ENCODE measurements around the gene MTUS2. TPM values are rescaled to one million over a fixed set of nuclear protein-coding genes. Genes with fewer than 3 reads are reported as not detected.

The MTUS2 gene
- total RNA-seq, 1 donor from 2014 or later, result 6.8 TPM

DNA sequence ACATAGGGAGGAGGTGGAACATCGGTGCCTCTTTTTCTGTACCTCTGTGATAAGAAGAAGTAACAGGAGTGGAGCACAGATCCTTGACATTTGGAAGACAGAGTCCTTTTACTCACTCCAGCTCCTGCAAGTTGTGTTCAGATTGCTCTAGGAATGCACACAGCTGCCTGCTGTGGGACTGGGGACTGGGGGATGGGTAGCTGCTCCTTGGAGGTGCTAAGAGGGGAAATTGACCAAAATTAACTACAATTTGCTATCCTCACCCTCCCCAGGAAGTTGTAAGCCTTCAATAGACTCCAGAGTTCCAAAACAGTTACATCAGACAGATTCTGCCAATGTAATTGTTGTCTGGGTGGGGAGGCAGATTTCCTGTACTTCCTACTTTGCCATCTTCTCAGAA, 317.9 kb downstream of the MTUS2 start:
- Mint-ChIP-seq H3K27ac (ENCODE audit: unreplicated experiment) (no peak overlapping the region), H3K4me1 (ENCODE audit: low read depth, unreplicated experiment) (no peaks in the 10 kb centered on the region), H3K9me3 (ENCODE audit: unreplicated experiment) (peaks cover 6% of the 10 kb centered on the region), H3K27me3 (ENCODE audit: unreplicated experiment) (no peaks in the 10 kb centered on the region), H3K36me3 (ENCODE audit: unreplicated experiment) (no peaks in the 10 kb centered on the region), H3K4me3 (ENCODE audit: unreplicated experiment) (no peak overlapping the region)
- DNase-seq, result no peak
- TF ChIP-seq, protein P1, sequence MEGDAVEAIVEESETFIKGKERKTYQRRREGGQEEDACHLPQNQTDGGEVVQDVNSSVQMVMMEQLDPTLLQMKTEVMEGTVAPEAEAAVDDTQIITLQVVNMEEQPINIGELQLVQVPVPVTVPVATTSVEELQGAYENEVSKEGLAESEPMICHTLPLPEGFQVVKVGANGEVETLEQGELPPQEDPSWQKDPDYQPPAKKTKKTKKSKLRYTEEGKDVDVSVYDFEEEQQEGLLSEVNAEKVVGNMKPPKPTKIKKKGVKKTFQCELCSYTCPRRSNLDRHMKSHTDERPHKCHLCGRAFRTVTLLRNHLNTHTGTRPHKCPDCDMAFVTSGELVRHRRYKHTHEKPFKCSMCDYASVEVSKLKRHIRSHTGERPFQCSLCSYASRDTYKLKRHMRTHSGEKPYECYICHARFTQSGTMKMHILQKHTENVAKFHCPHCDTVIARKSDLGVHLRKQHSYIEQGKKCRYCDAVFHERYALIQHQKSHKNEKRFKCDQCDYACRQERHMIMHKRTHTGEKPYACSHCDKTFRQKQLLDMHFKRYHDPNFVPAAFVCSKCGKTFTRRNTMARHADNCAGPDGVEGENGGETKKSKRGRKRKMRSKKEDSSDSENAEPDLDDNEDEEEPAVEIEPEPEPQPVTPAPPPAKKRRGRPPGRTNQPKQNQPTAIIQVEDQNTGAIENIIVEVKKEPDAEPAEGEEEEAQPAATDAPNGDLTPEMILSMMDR (IDR thresholded peaks at IDR 0.05; ENCODE audit: partially characterized antibody, unreplicated experiment), result no peak

DNA sequence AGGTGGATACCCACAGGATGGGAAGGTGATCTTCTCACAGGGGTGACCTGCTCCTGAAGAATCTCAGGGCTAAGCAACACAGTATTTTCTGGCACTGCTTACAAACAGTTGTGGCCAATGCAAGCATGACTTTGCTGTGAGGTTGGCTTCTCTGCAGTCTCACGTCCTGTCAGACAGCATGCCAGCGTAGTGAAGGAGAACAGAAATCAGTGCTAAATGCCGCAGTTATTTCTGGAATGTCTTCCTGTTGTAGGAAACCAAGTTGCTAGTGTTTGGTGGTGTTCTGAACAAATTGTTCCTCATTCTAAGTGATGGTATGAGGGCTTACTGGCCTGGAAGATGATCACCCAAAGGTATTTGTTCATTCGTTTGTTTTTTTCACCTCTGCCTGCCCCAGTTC, 320.1 kb downstream of the MTUS2 start:
- no peak for DNase-seq
- Mint-ChIP-seq H3K4me3 (ENCODE audit: unreplicated experiment) (no peak overlapping the region), H3K36me3 (ENCODE audit: unreplicated experiment) (no peaks in the 10 kb centered on the region), H3K27me3 (ENCODE audit: unreplicated experiment) (no peaks in the 10 kb centered on the region), H3K27ac (ENCODE audit: unreplicated experiment) (no peak overlapping the region), H3K9me3 (ENCODE audit: unreplicated experiment) (peaks cover 6% of the 10 kb centered on the region), H3K4me1 (ENCODE audit: low read depth, unreplicated experiment) (no peaks in the 10 kb centered on the region)
- TF ChIP-seq, protein P1 (IDR thresholded peaks at IDR 0.05; ENCODE audit: partially characterized antibody, unreplicated experiment), result no peak

DNA sequence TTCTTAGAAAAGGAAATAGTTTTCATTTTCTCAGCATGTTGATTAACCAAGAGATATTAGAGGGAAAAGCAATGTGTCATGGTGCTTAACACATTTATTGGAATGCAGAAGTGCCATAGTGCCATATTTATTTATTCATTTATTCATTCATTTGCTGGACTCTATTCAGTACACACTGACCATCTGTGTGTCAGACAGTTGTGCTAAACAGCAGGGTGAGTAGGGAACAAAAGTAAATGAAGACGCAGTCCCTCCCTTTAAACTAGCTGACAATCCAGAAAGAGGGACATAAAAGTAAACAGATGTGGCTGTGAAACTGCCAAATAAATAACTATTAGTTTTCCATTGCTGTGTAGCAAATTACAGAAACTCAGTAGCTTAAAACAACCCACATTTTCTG, 323.7 kb downstream of the MTUS2 start:
- Mint-ChIP-seq H3K36me3 (ENCODE audit: unreplicated experiment) (no peaks in the 10 kb centered on the region), H3K4me1 (ENCODE audit: low read depth, unreplicated experiment) (no peaks in the 10 kb centered on the region), H3K9me3 (ENCODE audit: unreplicated experiment) (no peaks in the 10 kb centered on the region), H3K27me3 (ENCODE audit: unreplicated experiment) (no peaks in the 10 kb centered on the region), H3K4me3 (ENCODE audit: unreplicated experiment) (no peak overlapping the region), H3K27ac (ENCODE audit: unreplicated experiment) (no peak overlapping the region)
- TF ChIP-seq, protein P1 (IDR thresholded peaks at IDR 0.05; ENCODE audit: partially characterized antibody, unreplicated experiment), result no peak
- DNase-seq, result no peak

DNA sequence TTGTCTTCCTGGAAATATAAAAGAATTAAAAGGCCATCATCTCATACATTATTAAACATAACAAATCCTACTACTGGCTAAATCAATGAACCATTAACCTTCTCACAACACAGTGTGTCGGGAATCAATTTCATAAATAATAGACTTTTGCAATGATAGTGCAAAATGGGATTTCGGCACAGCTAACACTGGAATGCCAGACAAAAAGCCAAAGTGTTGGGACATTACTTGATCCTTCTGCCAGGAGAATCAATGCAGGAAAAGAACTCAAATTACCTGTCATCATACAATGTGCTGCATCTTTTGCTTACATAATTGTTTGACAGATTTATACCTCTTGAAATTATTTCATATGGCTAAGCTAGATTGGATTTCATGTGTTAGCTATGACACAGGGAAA, 334.3 kb downstream of the MTUS2 start:
- H3K9me3 Mint-ChIP-seq (ENCODE audit: unreplicated experiment), result no peaks in the 10 kb centered on the region
- no peaks in the 10 kb centered on the region for H3K4me1 Mint-ChIP-seq (ENCODE audit: low read depth, unreplicated experiment)
- H3K27ac Mint-ChIP-seq (ENCODE audit: unreplicated experiment), result no peak overlapping the region
- no peak for DNase-seq
- peaks cover 7% of the 10 kb centered on the region for H3K36me3 Mint-ChIP-seq (ENCODE audit: unreplicated experiment)
- no peaks in the 10 kb centered on the region for H3K27me3 Mint-ChIP-seq (ENCODE audit: unreplicated experiment)
- TF ChIP-seq, protein P1 (IDR thresholded peaks at IDR 0.05; ENCODE audit: partially characterized antibody, unreplicated experiment), result no peak
- H3K4me3 Mint-ChIP-seq (ENCODE audit: unreplicated experiment), result no peak overlapping the region

DNA sequence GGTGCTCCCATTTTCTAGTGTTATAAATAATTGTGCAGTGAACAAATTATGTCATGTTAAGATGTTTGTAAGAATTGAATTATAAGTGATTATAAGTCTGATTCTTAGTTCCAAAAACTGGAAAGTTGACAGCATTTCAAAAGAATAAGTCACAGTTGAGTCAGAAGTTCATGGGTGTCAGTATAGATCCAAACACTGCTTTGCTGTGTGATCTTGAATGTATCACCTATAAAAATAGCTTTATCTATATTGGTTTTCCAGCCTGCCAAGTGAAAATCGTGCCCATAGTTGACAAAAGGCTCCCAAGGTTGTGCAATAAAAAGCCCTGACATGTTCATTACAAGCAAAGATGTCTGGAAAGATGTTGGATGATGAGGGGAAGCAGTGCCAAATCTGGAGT, 336.0 kb downstream of the MTUS2 start:
- Mint-ChIP-seq H3K4me1 (ENCODE audit: low read depth, unreplicated experiment) (peaks cover 4% of the 10 kb centered on the region), H3K27ac (ENCODE audit: unreplicated experiment) (no peak overlapping the region), H3K4me3 (ENCODE audit: unreplicated experiment) (no peak overlapping the region), H3K9me3 (ENCODE audit: unreplicated experiment) (no peaks in the 10 kb centered on the region), H3K36me3 (ENCODE audit: unreplicated experiment) (peaks cover 7% of the 10 kb centered on the region), H3K27me3 (ENCODE audit: unreplicated experiment) (no peaks in the 10 kb centered on the region)
- TF ChIP-seq, protein P1 (IDR thresholded peaks at IDR 0.05; ENCODE audit: partially characterized antibody, unreplicated experiment), result no peak
- DNase-seq, result no peak

All from glutamatergic neuron (in vitro differentiated cells).